GM12878 (cell line): ENCODE data around the gene PHC3. TPM values are rescaled to one million over a fixed set of nuclear protein-coding genes. Genes with fewer than 3 reads are reported as not detected.

Experiments used
- ATAC-seq: fragments of 200-7000 bp; cut with Tn5 transposase; 3 replicates; pipeline ENCODE4 v1.9.1; 2020; ENCODE audit warnings: mild to moderate bottlenecking, moderate library complexity
- BruUV-seq: library from RNA; stranded (reverse); fragments of 400-500 nt; replicated peaks from 2 replicates; lab custom pipeline; 2021; lab: Mats Ljungman, UMichigan
- CTCF ChIA-PET: fragments of 300-600 bp; sonication (Branson Sonifier 250); formaldehyde crosslinking; extraction: SDS; loops from one replicate; lab custom pipeline; 2021; ENCODE audit warnings: inconsistent platforms; lab: Yijun Ruan, JAX
- POLR2A ChIA-PET: fragments of 350-600 bp; formaldehyde crosslinking; extraction: SDS; loops from one replicate; lab custom pipeline; 2021; ENCODE audit warnings: inconsistent platforms; lab: Charles Lee
- RAD21 ChIA-PET: fragments of 300-600 bp; sonication (Branson Sonifier 250); formaldehyde crosslinking; loops from one replicate; lab custom pipeline; 2023; ENCODE audit warnings: antibody characterized with exemption; ENCODE audit not compliant: unreplicated experiment; lab: Charles Lee
- SMC1A ChIA-PET: fragments of 300-600 bp; sonication (Branson Sonifier 250); formaldehyde crosslinking; loops from one replicate; lab custom pipeline; 2023; ENCODE audit not compliant: unreplicated experiment, uncharacterized antibody; lab: Charles Lee
- DNase-seq: peaks from one replicate; pipeline ENCODE4 v3.0.0-alpha.2; 2011; ENCODE audit warnings: low read depth, low spot score
- FAIRE-seq: peaks from 3 replicates; lab custom pipeline; 2011; peaks lifted over from hg19 to GRCh38; lab: Jason Lieb, UNC
- H2AFZ ChIP-seq: 2 replicates; pipeline ENCODE4 v1.6.0; 2011; ENCODE audit warnings: low read depth, low read length, control low read depth; ENCODE audit not compliant: control insufficient read depth
- H3K27ac ChIP-seq: 2 replicates; pipeline ENCODE4 v1.5.1; 2011; ENCODE audit warnings: control low read depth; ENCODE audit not compliant: control insufficient read depth, insufficient read depth
- H3K27me3 ChIP-seq, 2 experiments: replicated peaks in 1 of 2; 2 replicates each; pipeline versions ENCODE4 v1.6.0 to v1.6.1; 2011; ENCODE audit warnings: low read length in 1 of 2; ENCODE audit not compliant: control insufficient read depth in 2 of 2, insufficient read depth in 2 of 2
- H3K36me3 ChIP-seq, 2 experiments: 2 replicates each; pipeline ENCODE4 v1.5.1; 2011; ENCODE audit warnings: low read length in 1 of 2; ENCODE audit not compliant: control insufficient read depth in 2 of 2, insufficient read depth in 2 of 2
- H3K4me1 ChIP-seq: 2 replicates; pipeline ENCODE4 v1.6.1; 2011; ENCODE audit warnings: mild to moderate bottlenecking, low read length, moderate library complexity, mixed read lengths; ENCODE audit not compliant: control insufficient read depth, insufficient read depth
- H3K4me2 ChIP-seq: 2 replicates; pipeline ENCODE4 v1.6.0; 2011; ENCODE audit warnings: control low read depth; ENCODE audit not compliant: control insufficient read depth, insufficient read depth
- H3K4me3 ChIP-seq: fragments of 200-600 bp; sonication (generic); 2 replicates; pipeline ENCODE4 v1.5.1; 2016
- H3K79me2 ChIP-seq: 2 replicates; pipeline ENCODE4 v1.6.0; 2011; ENCODE audit warnings: low read length; ENCODE audit not compliant: control insufficient read depth, insufficient read depth
- H3K9ac ChIP-seq: 2 replicates; pipeline ENCODE4 v1.8.0; 2011; ENCODE audit warnings: low read length, control low read depth, mixed read lengths; ENCODE audit not compliant: control insufficient read depth, insufficient read depth
- H3K9me3 ChIP-seq: replicated peaks from 3 replicates; pipeline ENCODE4 v1.5.1; 2011; ENCODE audit warnings: mild to moderate bottlenecking, low read length; ENCODE audit not compliant: control insufficient read depth, insufficient read depth
- H4K20me1 ChIP-seq: 2 replicates; pipeline ENCODE4 v1.6.0; 2011; ENCODE audit not compliant: control insufficient read depth, insufficient read depth
- E4F1 ChIP-seq: fragments of 450-650 bp; IDR thresholded peaks from 2 replicates; pipeline ENCODE4 v1.6.1; 2018; ENCODE audit warnings: borderline replicate concordance, mild to moderate bottlenecking; ENCODE audit not compliant: partially characterized antibody
- EED ChIP-seq: sonication (generic); IDR thresholded peaks from 2 replicates; pipeline ENCODE4 v1.6.1; 2016; ENCODE audit warnings: antibody characterized with exemption, low read depth
- ELK1 ChIP-seq: IDR thresholded peaks from 2 replicates; pipeline ENCODE4 v1.6.1; 2012; ENCODE audit warnings: low read depth, low read length, improper control_type of control experiment
- HCFC1 ChIP-seq: fragments of 150-350 bp; IDR thresholded peaks from 2 replicates; pipeline ENCODE4 v1.6.1; 2014; ENCODE audit warnings: low read length
- HDAC2 ChIP-seq: fragments of 200-600 bp; sonication (generic); IDR thresholded peaks from 2 replicates; pipeline ENCODE4 v1.6.1; 2017
- MYB ChIP-seq: fragments of 150-350 bp; IDR thresholded peaks from 2 replicates; pipeline ENCODE4 v1.6.1; 2014; ENCODE audit warnings: mild to moderate bottlenecking, low read depth, low read length, borderline replicate concordance
- NFYB ChIP-seq: IDR thresholded peaks from 2 replicates; pipeline ENCODE4 v1.6.1; 2011; ENCODE audit warnings: low read depth, mild to moderate bottlenecking, low read length, improper control_type of control experiment, moderate library complexity; ENCODE audit not compliant: insufficient read depth
- POLR2AphosphoS5 ChIP-seq: IDR thresholded peaks from 2 replicates; pipeline ENCODE4 v1.6.1; 2011; ENCODE audit warnings: mild to moderate bottlenecking, low read length, inconsistent platforms
- POU2F2 ChIP-seq: IDR thresholded peaks from 3 replicates; pipeline ENCODE4 v1.6.1; 2011; ENCODE audit warnings: low read depth, mild to moderate bottlenecking, low read length, borderline replicate concordance
- RB1 ChIP-seq: fragments of 450-650 bp; formaldehyde crosslinking; IDR thresholded peaks from 2 replicates; pipeline ENCODE4 v1.6.1; 2017; ENCODE audit warnings: mild to moderate bottlenecking, borderline replicate concordance
- SMAD1 ChIP-seq: fragments of 450-650 bp; IDR thresholded peaks from 2 replicates; pipeline ENCODE4 v1.6.1; 2018; ENCODE audit warnings: mild to moderate bottlenecking, low read depth; ENCODE audit not compliant: partially characterized antibody
- SMC3 ChIP-seq: IDR thresholded peaks from 2 replicates; pipeline ENCODE4 v1.6.1; 2011; ENCODE audit warnings: low read length, improper control_type of control experiment, borderline replicate concordance
- SPI1 ChIP-seq: IDR thresholded peaks from 2 replicates; pipeline ENCODE4 v1.6.1; 2011; ENCODE audit warnings: low read depth, mild to moderate bottlenecking, low read length, moderate library complexity, borderline replicate concordance; ENCODE audit not compliant: insufficient read depth
- ZBED1 ChIP-seq: IDR thresholded peaks from 2 replicates; pipeline ENCODE4 v1.6.1; 2016; ENCODE audit warnings: borderline replicate concordance
- in situ Hi-C: fragments of 300-500 bp; cut with MboI; formaldehyde crosslinking; loops from 9 replicates; pipeline ENCODE4 v1.14.3; 2018; ENCODE audit warnings: mixed read lengths
- intact Hi-C: fragments of 100-400 bp; cut with micrococcal nuclease; formaldehyde crosslinking; loops from one replicate; pipeline ENCODE4 v1.14.2; 2022; ENCODE audit not compliant: unreplicated experiment
- polyA plus RNA-seq, 11 experiments: library from polyadenylated mRNA; depleted of rRNA in 4 of 11; unstranded in 6 of 11; stranded (reverse) in 5 of 11; fragments of >200 nt; fragmentation: Nextera tagmentation in 4 of 11; fragmentation: Illumina TruSeq in 1 of 11; extraction: Ambion mirVana in 4 of 11; extraction: Trizol in 1 of 11; gene quantifications; 1 replicate in 1 of 11; 2 replicates in 10 of 11; pipeline versions ENCODE4 v1.2.1 to v1.2.3, GENCODE V29; 2011 to 2016; ENCODE audit warnings: inconsistent platforms in 2 of 11, missing spikeins in 2 of 11, low read depth in 1 of 11
- total RNA-seq, 4 experiments: library from RNA; depleted of rRNA in 3 of 4; stranded (reverse); fragments of >200 nt in 3 of 4; fragmentation: Illumina TruSeq in 1 of 4; extraction: Trizol in 1 of 4; gene quantifications; 2 replicates each; pipeline versions ENCODE4 v1.2.1 to v1.2.3, GENCODE V29; 2013 to 2021
- TF ChIP-seq, protein P1 (sequence below): IDR thresholded peaks from 2 replicates; pipeline ENCODE4 v1.6.1; 2011; ENCODE audit warnings: low read depth, low read length, improper control_type of control experiment, borderline replicate concordance

Gene PHC3
- total and polyA plus RNA-seq, 10 of the 15 experiments (the other 5 are each of a cell fraction or from before 2014, with no cell fraction given), result 3.3 to 62.3 (median 22.1) TPM

- TF ChIP-seq E4F1, result no peak
Observed at GRCh38 chr3:170092907-170093306, 88.6 kb downstream of the PHC3 start (continued).

- Histone ChIP-seq H3K27me3 (no peaks in the 10 kb centered on the region), H3K4me2 (no peak overlapping the region), H4K20me1 (no peaks in the 10 kb centered on the region), H3K27ac (no peak overlapping the region), H3K79me2 (no peaks in the 10 kb centered on the region; the same call in 1 of the 2 replicates), H2AFZ (no peak overlapping the region), H3K9me3 (no peaks in the 10 kb centered on the region), H3K9ac (no peak overlapping the region), H3K4me3 (no peak overlapping the region), H3K4me1 (0 out of 2 replicates have a peak, but pooled peaks cover under 1% of the 10 kb centered on the region), H3K36me3 (peaks cover 0 to 27% of the 10 kb centered on the region in 2 experiments; a peak in 3 of 4 replicates)
- DNase-seq (no peak), FAIRE-seq (no peak), ATAC-seq (no peak)
- CTCF ChIA-PET, result interaction anchor here (1.4 to 3.9 kb wide), 2 partner anchors 12 to 16 kb away, joined by 3 to 18 read pairs; no protein-coding TSS in a partner anchor
- POLR2A ChIA-PET, result interaction anchor here (1.3 kb wide), 2 partner anchors 9 to 13 kb away, joined by 3 to 4 read pairs; no protein-coding TSS in a partner anchor
- no TSS peak for BruUV-seq
- SMC1A ChIA-PET, result interaction anchor here (0.8 to 2.5 kb wide), 2 partner anchors 11 to 14 kb away, joined by 4 to 11 read pairs; no protein-coding TSS in a partner anchor
- in situ Hi-C loops, result no loop called here
- RAD21 ChIA-PET, result interaction anchor here (1.5 kb wide), 1 partner anchor 71 kb away, joined by 4 read pairs; no protein-coding TSS in a partner anchor
- intact Hi-C loops, result no loop called here
- TF ChIP-seq EED, result no peak
- no peak for TF ChIP-seq HCFC1
- no peak for TF ChIP-seq MYB
- no peak for TF ChIP-seq RB1
- no peak for TF ChIP-seq SPI1
- TF ChIP-seq ELK1, result no peak
- TF ChIP-seq ZBED1, result no peak
- no peak for TF ChIP-seq POLR2AphosphoS5
- TF ChIP-seq POU2F2, result no peak
- no peak for TF ChIP-seq SMAD1
- TF ChIP-seq SMC3, result no peak
- TF ChIP-seq, protein P1, sequence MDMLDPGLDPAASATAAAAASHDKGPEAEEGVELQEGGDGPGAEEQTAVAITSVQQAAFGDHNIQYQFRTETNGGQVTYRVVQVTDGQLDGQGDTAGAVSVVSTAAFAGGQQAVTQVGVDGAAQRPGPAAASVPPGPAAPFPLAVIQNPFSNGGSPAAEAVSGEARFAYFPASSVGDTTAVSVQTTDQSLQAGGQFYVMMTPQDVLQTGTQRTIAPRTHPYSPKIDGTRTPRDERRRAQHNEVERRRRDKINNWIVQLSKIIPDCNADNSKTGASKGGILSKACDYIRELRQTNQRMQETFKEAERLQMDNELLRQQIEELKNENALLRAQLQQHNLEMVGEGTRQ, result no peak
- TF ChIP-seq NFYB, result no peak
- no peak for TF ChIP-seq HDAC2
Observed at GRCh38 chr3:170090601-170090981, 90.9 kb downstream of the PHC3 start.
